RCC 7860 (cell line): ENCODE results near the gene NDUFAF5.
A peak's percentile ranks its signal among the peaks of the same experiment; 100 is the strongest.

Experiments used
- DNase-seq: peaks from one replicate; pipeline ENCODE4 v3.0.0-alpha.2; 2015; ENCODE audit warnings: low spot score
- FAIRE-seq: peaks from 2 replicates; lab custom pipeline; 2012; peaks lifted over from hg19 to GRCh38; lab: Jason Lieb, UNC

NDUFAF5 gene

GRCh38 chr20:13775867-13776266 is 9.0 kb upstream of the NDUFAF5 start:
- FAIRE-seq: no peak
- no peak for DNase-seq

GRCh38 chr20:13777171-13777601 is 7.6 kb upstream of the NDUFAF5 start:
- FAIRE-seq (no peak), DNase-seq (no peak)

- DNase-seq (no peak), FAIRE-seq (no peak)
Measured at GRCh38 chr20:13778827-13779226, 6.0 kb upstream of the NDUFAF5 start.

GRCh38 chr20:13783528-13783927 is 1.3 kb upstream of the NDUFAF5 start:
- DNase-seq (no peak), FAIRE-seq (no peak)

- DNase-seq (no peak), FAIRE-seq (no peak)
Measured at GRCh38 chr20:13784271-13784892, 446 bp upstream of the NDUFAF5 start.

- FAIRE-seq: no peak
- DNase-seq: no peak
Measured at GRCh38 chr20:13786143-13786828, 1.5 kb downstream of the NDUFAF5 start.

GRCh38 chr20:13788167-13788834 is 3.5 kb downstream of the NDUFAF5 start:
- peak; percentile 8 for FAIRE-seq
- DNase-seq: peak; percentile 9

- FAIRE-seq: no peak
- no peak for DNase-seq
Measured at GRCh38 chr20:13790708-13791107, 5.9 kb downstream of the NDUFAF5 start.

GRCh38 chr20:13791540-13792459 is 7.0 kb downstream of the NDUFAF5 start:
- FAIRE-seq: no peak

GRCh38 chr20:13793001-13793400 is 8.2 kb downstream of the NDUFAF5 start:
- no peak for FAIRE-seq

More at GRCh38 chr20:13791540-13792459, 7.0 kb downstream of the NDUFAF5 start:
- DNase-seq: no peak

GRCh38 chr20:13794667-13795066 is 9.8 kb downstream of the NDUFAF5 start:
- DNase-seq (no peak), FAIRE-seq (no peak)

More at GRCh38 chr20:13793001-13793400, 8.2 kb downstream of the NDUFAF5 start:
- DNase-seq: no peak

GRCh38 chr20:13799040-13799439 is 14.2 kb downstream of the NDUFAF5 start:
- FAIRE-seq (no peak), DNase-seq (no peak)

GRCh38 chr20:13799974-13800373 is 15.1 kb downstream of the NDUFAF5 start:
- DNase-seq: no peak
- no peak for FAIRE-seq

- FAIRE-seq (no peak), DNase-seq (peak; percentile 51)
Measured at GRCh38 chr20:13800728-13801134, 15.9 kb downstream of the NDUFAF5 start.

- FAIRE-seq (no peak), DNase-seq (no peak)
Measured at GRCh38 chr20:13809373-13809772, 24.5 kb downstream of the NDUFAF5 start.

- no peak for FAIRE-seq
Measured at GRCh38 chr20:13809855-13810254, 25.0 kb downstream of the NDUFAF5 start.

GRCh38 chr20:13810446-13810845 is 25.6 kb downstream of the NDUFAF5 start:
- FAIRE-seq: no peak
- no peak for DNase-seq

More at GRCh38 chr20:13809855-13810254, 25.0 kb downstream of the NDUFAF5 start:
- DNase-seq: no peak

- DNase-seq: no peak
- FAIRE-seq: no peak
Measured at GRCh38 chr20:13813910-13814309, 29.1 kb downstream of the NDUFAF5 start.

GRCh38 chr20:13814672-13815071 is 29.8 kb downstream of the NDUFAF5 start:
- no peak for FAIRE-seq
- no peak for DNase-seq

GRCh38 chr20:13816757-13817156 is 31.9 kb downstream of the NDUFAF5 start:
- DNase-seq: no peak
- no peak for FAIRE-seq

- no peak for DNase-seq
- FAIRE-seq: no peak
Measured at GRCh38 chr20:13817342-13817741, 32.5 kb downstream of the NDUFAF5 start.
